Mesendoderm (in vitro differentiated cells): ENCODE data around the gene CD244. TPM values are rescaled to one million over a fixed set of nuclear protein-coding genes. Genes with fewer than 3 reads are reported as not detected.

Experiments
- DNase-seq: peaks from one replicate; pipeline ENCODE4 v3.0.0; 2013
- H2AK5ac ChIP-seq: 2 replicates; pipeline ENCODE4 v1.6.1; 2013; ENCODE audit warnings: low read length, inconsistent platforms
- H2BK120ac ChIP-seq: 2 replicates; pipeline ENCODE4 v1.6.1; 2013; ENCODE audit warnings: low read depth, mild to moderate bottlenecking, low read length, moderate library complexity, mixed read lengths
- H2BK15ac ChIP-seq: replicated peaks from 2 replicates; pipeline ENCODE4 v1.6.1; 2013; ENCODE audit warnings: low read depth, mild to moderate bottlenecking, moderate library complexity
- H2BK5ac ChIP-seq: 2 replicates; pipeline ENCODE4 v1.6.1; 2013; ENCODE audit warnings: low read length, inconsistent platforms
- H3K18ac ChIP-seq: 2 replicates; pipeline ENCODE4 v1.6.1; 2013; ENCODE audit warnings: mild to moderate bottlenecking, low read length, mixed read lengths
- H3K23ac ChIP-seq: one replicate; pipeline ENCODE4 v1.6.1; 2013; ENCODE audit warnings: low read length
- H3K27ac ChIP-seq: 2 replicates; pipeline ENCODE4 v1.5.1; 2013; ENCODE audit warnings: low read depth, mild to moderate bottlenecking, inconsistent platforms, low read length, moderate library complexity
- H3K27me3 ChIP-seq: 2 replicates; pipeline ENCODE4 v1.6.1; 2013; ENCODE audit warnings: low read length, control low read depth, mild to moderate bottlenecking, inconsistent platforms; ENCODE audit not compliant: insufficient read depth, poor library complexity
- H3K36me3 ChIP-seq: 2 replicates; pipeline ENCODE4 v1.6.1; 2013; ENCODE audit warnings: low read length, inconsistent platforms; ENCODE audit not compliant: control insufficient read depth, insufficient read depth
- H3K4ac ChIP-seq: one replicate; pipeline ENCODE4 v1.6.1; 2013; ENCODE audit warnings: low read depth, mild to moderate bottlenecking, low read length, moderate library complexity
- H3K4me1 ChIP-seq: 2 replicates; pipeline ENCODE4 v1.6.1; 2013; ENCODE audit warnings: low read depth, low read length, inconsistent platforms; ENCODE audit not compliant: control insufficient read depth
- H3K4me2 ChIP-seq: 2 replicates; pipeline ENCODE4 v1.6.1; 2013; ENCODE audit warnings: low read length
- H3K4me3 ChIP-seq: 2 replicates; pipeline ENCODE4 v1.5.1; 2013; ENCODE audit warnings: mild to moderate bottlenecking, low read length
- H3K56ac ChIP-seq: one replicate; pipeline ENCODE4 v1.6.1; 2013; ENCODE audit warnings: low read length
- H3K79me1 ChIP-seq: 2 replicates; pipeline ENCODE4 v1.6.1; 2013; ENCODE audit warnings: low read length, inconsistent platforms
- H3K79me2 ChIP-seq: 2 replicates; pipeline ENCODE4 v1.6.1; 2013; ENCODE audit warnings: mild to moderate bottlenecking, low read length; ENCODE audit not compliant: control insufficient read depth, insufficient read depth
- H3K9ac ChIP-seq: 2 replicates; pipeline ENCODE4 v1.6.1; 2013; ENCODE audit warnings: low read length, inconsistent platforms
- H4K5ac ChIP-seq: one replicate; pipeline ENCODE4 v1.6.1; 2013; ENCODE audit warnings: low read length
- H4K8ac ChIP-seq: one replicate; pipeline ENCODE4 v1.6.1; 2013; ENCODE audit warnings: low read depth, mild to moderate bottlenecking, control low read depth, low read length, moderate library complexity
- WGBS: extraction: QIAGEN DNeasy Blood & Tissue Kit; methylation state at CpG from one replicate; pipeline ENCODE4 v1.1.7; 2013; ENCODE audit warnings: low lambda C conversion rate, missing lambda C conversion rate; ENCODE audit not compliant: insufficient coverage; ENCODE audit errors: extremely low coverage; 5-methylcytosine and 5-hydroxymethylcytosine counted together
- polyA plus RNA-seq, 2 experiments: library from polyadenylated mRNA; stranded (reverse); fragments of 200-250 nt; gene quantifications; one replicate each; pipeline ENCODE4 v1.2.3, GENCODE V29; 2013

CD244 gene
- polyA plus RNA-seq (2013, experiment 1 of 2), result not detected
- not detected for polyA plus RNA-seq (2013, experiment 2 of 2)

- H3K4me2 ChIP-seq, result no peak within 1 kb of the TSS
- no peaks in the 10 kb centered on the region for H3K4me1 ChIP-seq
- H2AK5ac ChIP-seq, result no peak within 1 kb of the TSS
- no peak within 1 kb of the TSS for H3K56ac ChIP-seq
- no peak within 1 kb of the TSS for H3K4me3 ChIP-seq
- no peak within 1 kb of the TSS for H3K4ac ChIP-seq
- H3K27ac ChIP-seq, result no peak within 1 kb of the TSS
- no peaks in the 10 kb centered on the region for H3K27me3 ChIP-seq
- H4K8ac ChIP-seq, result no peak within 1 kb of the TSS
- H3K23ac ChIP-seq, result no peak within 1 kb of the TSS
- no peak within 1 kb of the TSS for H2BK5ac ChIP-seq
- H3K9ac ChIP-seq, result no peak within 1 kb of the TSS
- no peak within 1 kb of the TSS for H3K18ac ChIP-seq
- no peaks in the 10 kb centered on the region for H3K79me2 ChIP-seq
- no peak within 1 kb of the TSS for H2BK15ac ChIP-seq
- no peak within 1 kb of the TSS for H4K5ac ChIP-seq
- H2BK120ac ChIP-seq, result no peak within 1 kb of the TSS
- WGBS, result no CpG with 5 or more reads among the region's 12 CpGs
- H3K36me3 ChIP-seq, result no peaks in the 10 kb centered on the region
- peak; percentile 48 for DNase-seq
- H3K79me1 ChIP-seq, result no peaks in the 10 kb centered on the region
Observed at GRCh38 chr1:160862203-160863060, at the start of gene CD244. CD244 (minus strand) TSS chr1:160862887; CDS start chr1:160862677, 210 bp downstream.

- Histone ChIP-seq H3K4me1 (peaks cover 5% of the 10 kb centered on the region), H3K18ac (no peak overlapping the region), H2BK120ac (no peak overlapping the region), H3K9ac (no peak overlapping the region), H2BK5ac (no peak overlapping the region), H3K79me2 (no peaks in the 10 kb centered on the region), H2BK15ac (no peak overlapping the region), H2AK5ac (no peak overlapping the region), H3K4me3 (no peak overlapping the region), H3K27ac (no peak overlapping the region), H3K36me3 (no peaks in the 10 kb centered on the region), H3K56ac (no peak overlapping the region), H3K4me2 (no peak overlapping the region), H3K4ac (no peak overlapping the region), H3K27me3 (no peaks in the 10 kb centered on the region), H3K23ac (no peak overlapping the region), H4K5ac (no peak overlapping the region), H4K8ac (no peak overlapping the region), H3K79me1 (no peaks in the 10 kb centered on the region)
- no CpG with 5 or more reads among the region's 2 CpGs for WGBS
- DNase-seq, result peak; percentile 44
Observed at GRCh38 chr1:160911925-160912324, 49.2 kb upstream of the CD244 start.

- Histone ChIP-seq H3K27me3 (no peaks in the 10 kb centered on the region), H3K23ac (no peak overlapping the region), H2AK5ac (no peak overlapping the region), H3K4ac (no peak overlapping the region), H3K36me3 (no peaks in the 10 kb centered on the region), H3K18ac (no peak overlapping the region), H4K8ac (no peak overlapping the region), H3K56ac (no peak overlapping the region), H3K79me1 (no peaks in the 10 kb centered on the region), H3K4me3 (no peak overlapping the region), H3K4me2 (no peak overlapping the region), H2BK5ac (no peak overlapping the region), H3K27ac (no peak overlapping the region), H2BK15ac (no peak overlapping the region), H3K79me2 (no peaks in the 10 kb centered on the region), H3K9ac (no peak overlapping the region), H3K4me1 (peaks cover 5% of the 10 kb centered on the region), H4K5ac (no peak overlapping the region), H2BK120ac (no peak overlapping the region)
- no CpG with 5 or more reads among the region's 7 CpGs for WGBS
- DNase-seq, result peak; percentile 86
Observed at GRCh38 chr1:160911441-160911840, 48.8 kb upstream of the CD244 start.

GRCh38 chr1:160910170-160910750 is 47.6 kb upstream of the CD244 start:
- H3K27me3 ChIP-seq, result no peaks in the 10 kb centered on the region
- no peak overlapping the region for H2BK5ac ChIP-seq
- H3K4me2 ChIP-seq, result no peak overlapping the region
- no peak overlapping the region for H3K18ac ChIP-seq
- H4K8ac ChIP-seq, result no peak overlapping the region
- H3K79me1 ChIP-seq, result no peaks in the 10 kb centered on the region
- no peaks in the 10 kb centered on the region for H3K36me3 ChIP-seq
- DNase-seq, result no peak
- H2AK5ac ChIP-seq, result no peak overlapping the region
- H3K4me3 ChIP-seq, result no peak overlapping the region
- H3K9ac ChIP-seq, result no peak overlapping the region
- no peak overlapping the region for H3K27ac ChIP-seq
- H3K23ac ChIP-seq, result no peak overlapping the region
- no peaks in the 10 kb centered on the region for H3K79me2 ChIP-seq
- no peak overlapping the region for H3K56ac ChIP-seq
- no peak overlapping the region for H2BK15ac ChIP-seq
- no peak overlapping the region for H3K4ac ChIP-seq
- H4K5ac ChIP-seq, result no peak overlapping the region
- H3K4me1 ChIP-seq, result peaks cover 9% of the 10 kb centered on the region
- no peak overlapping the region for H2BK120ac ChIP-seq
- no CpG with 5 or more reads among the region's 6 CpGs for WGBS

- Histone ChIP-seq H2BK120ac (no peak overlapping the region), H3K4ac (no peak overlapping the region), H3K4me3 (no peak overlapping the region), H2BK5ac (no peak overlapping the region), H4K5ac (no peak overlapping the region), H3K23ac (no peak overlapping the region), H3K36me3 (no peaks in the 10 kb centered on the region), H2BK15ac (no peak overlapping the region), H3K79me1 (no peaks in the 10 kb centered on the region), H3K56ac (no peak overlapping the region), H2AK5ac (no peak overlapping the region), H3K4me1 (peaks cover 10% of the 10 kb centered on the region), H3K27me3 (no peaks in the 10 kb centered on the region), H3K27ac (no peak overlapping the region), H4K8ac (no peak overlapping the region), H3K18ac (no peak overlapping the region), H3K79me2 (no peaks in the 10 kb centered on the region), H3K4me2 (no peak overlapping the region), H3K9ac (no peak overlapping the region)
- DNase-seq, result no peak
- no CpG with 5 or more reads among the region's 7 CpGs for WGBS
Observed at GRCh38 chr1:160907976-160908375, 45.3 kb upstream of the CD244 start.
